ENCODE measurements around the gene CAMKV. TPM values are rescaled to one million over a fixed set of nuclear protein-coding genes. Genes with fewer than 3 reads are reported as not detected.

The CAMKV gene
- total and polyA plus RNA-seq, 8 donors, result 0.19 to 0.42 (median 0.22) TPM; not detected in 5

GRCh38 chr3:49901366-49902339 is 31.9 kb upstream of the CAMKV start:
- H3K9me3 ChIP-seq, result no peaks in the 10 kb centered on the region
- intact Hi-C loops (cut with DNase I), result no loop called here
- DNase-seq (no peak), FAIRE-seq (no peak), ATAC-seq (no peak)
- H3K36me3 ChIP-seq, result no peaks in the 10 kb centered on the region
- no peak for TF ChIP-seq CTCF (IDR thresholded peaks at IDR 0.05)
- H3K4me3 ChIP-seq, result no peak overlapping the region
- H3K27ac ChIP-seq, result peak overlapping the region; percentile 19 to 92 (median 81)
- peaks cover 11 to 28% (median 23%) of the 10 kb centered on the region in 3 donors for H3K4me1 ChIP-seq
- H3K27me3 ChIP-seq, result no peaks in the 10 kb centered on the region
- WGBS, 2 donors, result 69 to 71% methylated on average over 11 of the region's 11 CpGs

GRCh38 chr3:49900491-49901153 is 30.9 kb upstream of the CAMKV start:
- intact Hi-C loops (cut with DNase I), result no loop called here

GRCh38 chr3:49899815-49900214 is 30.1 kb upstream of the CAMKV start:
- no peak for TF ChIP-seq CTCF (IDR thresholded peaks at IDR 0.05)
- WGBS, 2 donors, result 87 to 95% methylated on average over 5 of the region's 5 CpGs
- FAIRE-seq (no peak), ATAC-seq (no peak), DNase-seq (no peak)
- H3K4me1 ChIP-seq, result peaks cover 11 to 23% (median 17%) of the 10 kb centered on the region in 3 donors
- no peak overlapping the region for H3K4me3 ChIP-seq
- H3K9me3 ChIP-seq, result no peaks in the 10 kb centered on the region
- H3K36me3 ChIP-seq, result no peaks in the 10 kb centered on the region
- H3K27ac ChIP-seq, result peak overlapping the region; percentile 19 to 92 (median 81)
- intact Hi-C loops (cut with DNase I), result no loop called here
- no peaks in the 10 kb centered on the region for H3K27me3 ChIP-seq

More at GRCh38 chr3:49900491-49901153, 30.9 kb upstream of the CAMKV start:
- Histone ChIP-seq H3K36me3 (no peaks in the 10 kb centered on the region), H3K27ac (peak overlapping the region; percentile 19 to 92 (median 81)), H3K4me3 (no peak overlapping the region), H3K27me3 (no peaks in the 10 kb centered on the region), H3K9me3 (no peaks in the 10 kb centered on the region), H3K4me1 (peaks cover 11 to 23% (median 18%) of the 10 kb centered on the region in 3 donors)
- peak; percentile 84 to 95 (median 90) for DNase-seq
- WGBS, 2 donors, result 27 to 32% methylated on average over 8 of the region's 8 CpGs
- ATAC-seq, result peak; percentile 81 to 88 (median 83)
- FAIRE-seq, result no peak
- no peak for TF ChIP-seq CTCF (IDR thresholded peaks at IDR 0.05)

- Histone ChIP-seq H3K4me1 (peaks cover 8 to 20% (median 17%) of the 10 kb centered on the region in 3 donors), H3K27me3 (no peaks in the 10 kb centered on the region), H3K36me3 (no peaks in the 10 kb centered on the region), H3K27ac (no peak overlapping the region), H3K9me3 (no peaks in the 10 kb centered on the region), H3K4me3 (no peak overlapping the region)
- FAIRE-seq, result no peak
- intact Hi-C loops (cut with DNase I), result no loop called here
- 84% methylated on average over 6 of the region's 6 CpGs for WGBS, 2 donors
- no peak for TF ChIP-seq CTCF (IDR thresholded peaks at IDR 0.05)
- no peak for ATAC-seq
- no peak for DNase-seq
Observed at GRCh38 chr3:49898991-49899390, 29.3 kb upstream of the CAMKV start.
